ENCODE measurements around the gene CDK14. TPM values are rescaled to one million over a fixed set of nuclear protein-coding genes. Genes with fewer than 3 reads are reported as not detected.
A peak's percentile ranks its signal among the peaks of the same experiment; 100 is the strongest.

Gene CDK14
- total RNA-seq, 4 donors from 2014 or later = 29.3 to 37.8 (median 33.0) TPM

DNA sequence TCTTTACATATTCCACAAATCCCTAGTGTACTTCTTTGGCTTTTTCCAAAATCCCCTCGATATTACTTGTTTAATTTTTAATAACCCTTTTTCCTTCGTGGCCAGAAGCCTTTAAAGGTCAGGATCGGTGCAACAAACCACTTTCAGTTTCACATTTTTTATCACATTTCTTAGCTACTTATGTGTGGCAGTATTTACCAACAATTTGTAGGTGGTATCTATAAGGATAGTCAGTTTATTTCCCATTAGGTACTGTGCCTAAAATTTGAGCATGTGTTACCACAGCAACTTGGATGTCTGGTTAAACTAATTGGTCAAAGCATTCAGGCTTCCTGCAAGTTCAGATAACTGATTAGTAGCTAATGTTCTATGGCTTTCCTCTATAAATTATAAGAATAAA is 104.9 kb downstream of the CDK14 start:
- H3K27me3 ChIP-seq = no peaks in the 10 kb centered on the region
- DNase-seq = no peak
- no peak overlapping the region for H3K4me3 ChIP-seq (replicated peaks in 1 of 3)
- no peaks in the 10 kb centered on the region for H3K9me3 ChIP-seq
- intact Hi-C loops (cut with DNase I) = no loop called here
- TF ChIP-seq POLR2A (IDR thresholded peaks at IDR 0.05) = no peak
- TF ChIP-seq, protein P1, sequence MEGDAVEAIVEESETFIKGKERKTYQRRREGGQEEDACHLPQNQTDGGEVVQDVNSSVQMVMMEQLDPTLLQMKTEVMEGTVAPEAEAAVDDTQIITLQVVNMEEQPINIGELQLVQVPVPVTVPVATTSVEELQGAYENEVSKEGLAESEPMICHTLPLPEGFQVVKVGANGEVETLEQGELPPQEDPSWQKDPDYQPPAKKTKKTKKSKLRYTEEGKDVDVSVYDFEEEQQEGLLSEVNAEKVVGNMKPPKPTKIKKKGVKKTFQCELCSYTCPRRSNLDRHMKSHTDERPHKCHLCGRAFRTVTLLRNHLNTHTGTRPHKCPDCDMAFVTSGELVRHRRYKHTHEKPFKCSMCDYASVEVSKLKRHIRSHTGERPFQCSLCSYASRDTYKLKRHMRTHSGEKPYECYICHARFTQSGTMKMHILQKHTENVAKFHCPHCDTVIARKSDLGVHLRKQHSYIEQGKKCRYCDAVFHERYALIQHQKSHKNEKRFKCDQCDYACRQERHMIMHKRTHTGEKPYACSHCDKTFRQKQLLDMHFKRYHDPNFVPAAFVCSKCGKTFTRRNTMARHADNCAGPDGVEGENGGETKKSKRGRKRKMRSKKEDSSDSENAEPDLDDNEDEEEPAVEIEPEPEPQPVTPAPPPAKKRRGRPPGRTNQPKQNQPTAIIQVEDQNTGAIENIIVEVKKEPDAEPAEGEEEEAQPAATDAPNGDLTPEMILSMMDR (IDR thresholded peaks at IDR 0.05) = no peak
- peaks cover 0 to 5% of the 10 kb centered on the region in 2 donors for H3K4me1 ChIP-seq
- no peaks in the 10 kb centered on the region for H3K36me3 ChIP-seq
- 66 to 72% methylated on average over 3 of the region's 3 CpGs for WGBS, 2 donors
- no peak overlapping the region for H3K27ac ChIP-seq

DNA sequence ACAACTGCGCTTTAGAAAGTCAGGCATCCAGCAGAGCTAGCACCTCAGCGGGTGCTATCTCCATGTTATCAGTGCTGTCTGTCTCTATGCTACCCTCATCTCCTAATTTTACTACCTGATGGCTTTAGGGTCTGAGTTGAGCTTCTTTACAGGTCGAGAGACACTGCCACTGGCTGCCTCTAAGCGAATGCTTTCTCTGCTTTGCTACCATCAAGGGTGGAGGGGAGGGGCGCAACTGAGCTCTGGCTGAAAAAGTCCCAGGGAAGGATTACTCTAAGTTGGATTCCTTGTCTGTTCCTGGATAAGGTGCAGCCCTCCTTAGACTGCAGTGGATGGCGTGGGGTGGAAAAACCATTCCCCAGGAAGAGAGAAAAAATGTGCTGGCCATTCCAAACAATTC is 105.7 kb downstream of the CDK14 start:
- Histone ChIP-seq H3K27me3 (no peaks in the 10 kb centered on the region), H3K9me3 (no peaks in the 10 kb centered on the region), H3K27ac (no peak overlapping the region), H3K4me1 (peaks cover 0 to 11% of the 10 kb centered on the region in 2 donors), H3K36me3 (no peaks in the 10 kb centered on the region), H3K4me3 (replicated peaks in 1 of 3) (no peak overlapping the region)
- no peak for DNase-seq
- WGBS, 2 donors = 71 to 80% methylated on average over 6 of the region's 6 CpGs
- intact Hi-C loops (cut with DNase I) = no loop called here
- TF ChIP-seq, protein P1 (IDR thresholded peaks at IDR 0.05) = no peak
- no peak for TF ChIP-seq POLR2A (IDR thresholded peaks at IDR 0.05)

DNA sequence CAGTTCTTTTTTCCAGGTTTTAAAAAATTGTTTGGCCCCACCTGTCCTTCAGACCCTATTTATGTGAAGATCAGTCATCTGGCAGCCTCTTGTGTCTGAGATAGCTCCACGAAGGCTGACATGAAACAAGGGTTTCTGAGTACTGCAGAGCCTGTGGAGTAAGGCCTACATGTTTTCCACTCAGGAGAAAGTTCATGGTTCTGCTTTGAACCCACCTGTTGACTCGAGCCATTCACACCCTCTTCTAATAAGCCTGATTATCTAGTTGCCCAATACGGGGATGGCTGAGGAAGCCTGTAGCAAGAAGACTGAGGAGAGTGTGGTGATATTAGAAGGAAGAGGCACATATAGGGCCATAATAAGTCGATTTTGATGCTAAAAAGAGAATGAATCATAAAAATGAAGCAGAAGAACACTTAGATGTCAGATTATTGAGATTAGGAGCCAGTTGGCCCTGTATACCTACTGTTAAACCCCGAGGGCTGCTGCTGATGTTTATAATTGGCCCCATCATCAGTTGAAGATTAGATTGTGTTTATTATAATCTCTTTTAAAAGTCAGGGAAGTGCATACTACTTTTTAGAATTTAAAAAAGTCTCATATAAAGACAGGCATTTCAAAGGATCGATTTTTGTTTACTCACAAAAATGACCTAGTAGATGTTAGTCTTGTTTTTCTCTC is 109.4 kb downstream of the CDK14 start:
- no peak overlapping the region for H3K27ac ChIP-seq
- H3K9me3 ChIP-seq = no peaks in the 10 kb centered on the region
- 67 to 75% methylated on average over 6 of the region's 6 CpGs for WGBS, 2 donors
- peaks cover 0 to 21% of the 10 kb centered on the region in 2 donors for H3K4me1 ChIP-seq
- no peak for DNase-seq
- intact Hi-C loops (cut with DNase I) = no loop called here
- TF ChIP-seq POLR2A (IDR thresholded peaks at IDR 0.05) = no peak
- TF ChIP-seq, protein P1 (IDR thresholded peaks at IDR 0.05) = no peak
- H3K36me3 ChIP-seq = no peaks in the 10 kb centered on the region
- no peak overlapping the region for H3K4me3 ChIP-seq (replicated peaks in 1 of 3)
- H3K27me3 ChIP-seq = no peaks in the 10 kb centered on the region

DNA sequence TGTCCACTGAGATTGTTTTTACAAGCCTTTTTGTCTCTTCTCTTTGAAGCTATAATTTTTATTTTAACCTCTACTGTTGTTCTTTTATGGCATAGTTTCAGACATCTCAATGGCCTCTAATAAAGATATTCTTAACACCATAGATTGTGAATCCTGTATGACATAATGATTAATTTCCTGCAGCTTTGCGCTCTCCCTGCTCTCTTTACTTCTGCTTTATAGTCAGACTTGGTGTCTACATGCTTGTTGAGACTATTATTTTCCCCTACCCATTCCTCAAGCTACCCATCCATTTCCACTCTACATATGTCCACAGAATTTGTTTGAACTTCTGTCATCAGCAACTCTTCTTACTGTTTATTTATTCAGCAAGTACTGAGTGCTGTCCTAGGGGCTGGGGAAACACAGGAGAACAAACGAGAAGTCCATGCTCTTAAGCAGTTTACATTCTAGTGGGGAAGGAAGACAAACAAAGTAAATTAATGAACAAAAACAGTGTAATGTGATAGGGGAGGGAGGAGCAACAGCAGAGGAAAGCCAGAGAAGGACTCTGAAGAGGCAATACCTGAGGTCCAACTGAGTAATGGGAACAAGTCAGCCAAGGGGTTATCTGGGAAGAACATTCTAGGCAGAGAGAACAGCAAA is 110.1 kb downstream of the CDK14 start:
- H3K9me3 ChIP-seq = no peaks in the 10 kb centered on the region
- no peak overlapping the region for H3K27ac ChIP-seq
- DNase-seq = no peak
- TF ChIP-seq, protein P1 (IDR thresholded peaks at IDR 0.05) = no peak
- no peak for TF ChIP-seq POLR2A (IDR thresholded peaks at IDR 0.05)
- H3K4me1 ChIP-seq = peaks cover 0 to 22% of the 10 kb centered on the region in 2 donors
- no peaks in the 10 kb centered on the region for H3K27me3 ChIP-seq
- 75 to 79% methylated on average over 2 of the region's 2 CpGs for WGBS, 2 donors
- intact Hi-C loops (cut with DNase I) = no loop called here
- H3K4me3 ChIP-seq (replicated peaks in 1 of 3) = no peak overlapping the region
- H3K36me3 ChIP-seq = no peaks in the 10 kb centered on the region

DNA sequence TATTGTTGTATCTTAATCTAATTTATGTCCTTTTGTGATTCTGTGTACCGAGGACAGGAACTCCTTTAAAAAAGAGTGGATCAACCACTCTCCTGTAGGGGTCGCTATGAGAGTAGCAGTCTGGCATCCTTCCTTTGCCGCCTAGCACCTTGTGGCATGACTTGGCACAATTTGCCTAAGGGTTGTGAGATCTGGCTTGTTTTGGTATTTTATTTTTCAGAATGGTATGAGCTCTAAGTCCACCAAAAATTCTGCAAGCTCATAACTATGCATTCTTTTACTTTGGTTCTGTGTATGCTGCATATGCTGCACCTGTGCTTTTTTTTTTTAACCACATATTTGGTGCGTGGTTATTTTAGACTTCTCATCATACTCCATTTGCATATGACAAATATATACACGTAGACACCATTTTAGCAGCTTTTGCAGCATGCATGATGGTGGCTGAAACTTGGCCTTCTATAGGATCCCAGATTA is 112.8 kb downstream of the CDK14 start:
- Histone ChIP-seq H3K36me3 (no peaks in the 10 kb centered on the region), H3K4me3 (replicated peaks in 1 of 3) (no peak overlapping the region), H3K9me3 (no peaks in the 10 kb centered on the region), H3K27ac (no peak overlapping the region), H3K4me1 (peaks cover 0 to 22% of the 10 kb centered on the region in 2 donors), H3K27me3 (no peaks in the 10 kb centered on the region)
- 71 to 78% methylated on average over 5 of the region's 5 CpGs for WGBS, 2 donors
- peak in 1 of 2 donors; percentile 42 for DNase-seq
- intact Hi-C loops (cut with DNase I) = no loop called here
- TF ChIP-seq, protein P1 (IDR thresholded peaks at IDR 0.05) = peak in 3 of 6 experiments; percentile 44 to 53 (median 46)
- TF ChIP-seq POLR2A (IDR thresholded peaks at IDR 0.05) = no peak
